CD14-positive monocyte (primary cell): ENCODE data around the gene UBE2E3. TPM values are rescaled to one million over a fixed set of nuclear protein-coding genes. Genes with fewer than 3 reads are reported as not detected.

Experiments used
- DNase-seq, 3 donors: peaks; one replicate each; pipeline ENCODE4 v3.0.0-alpha.2; 2011 to 2022
- H2AFZ ChIP-seq: 2 replicates; pipeline ENCODE4 v1.6.0; 2012; ENCODE audit warnings: mild to moderate bottlenecking, low read depth, low read length, inconsistent platforms; ENCODE audit not compliant: insufficient read depth, poor library complexity, severe bottlenecking
- H3K27ac ChIP-seq, 2 donors: 1 replicate in 1 of 2; 2 replicates in 1 of 2; pipeline ENCODE4 v1.5.1; 2012 to 2013; ENCODE audit warnings: low read length in 2 of 2, control low read depth in 1 of 2, inconsistent platforms in 1 of 2, low read depth in 1 of 2, mild to moderate bottlenecking in 1 of 2
- H3K27me3 ChIP-seq, 2 donors: one replicate each; pipeline versions ENCODE4 v1.6.0 to v1.6.1; 2011 to 2013; ENCODE audit warnings: low read length in 2 of 2; ENCODE audit not compliant: control insufficient read depth in 2 of 2, insufficient read depth in 2 of 2
- H3K36me3 ChIP-seq, 2 donors: replicated peaks in 1 of 2; 1 replicate in 1 of 2; 2 replicates in 1 of 2; pipeline versions ENCODE4 v1.5.1 to v1.6.1; 2012 to 2013; ENCODE audit warnings: low read length in 2 of 2, control low read depth in 1 of 2, inconsistent platforms in 1 of 2, mild to moderate bottlenecking in 1 of 2; ENCODE audit not compliant: insufficient read depth in 2 of 2, control insufficient read depth in 1 of 2
- H3K4me1 ChIP-seq, 2 donors: 1 replicate in 1 of 2; 2 replicates in 1 of 2; pipeline versions ENCODE4 v1.5.1 to v1.6.1; 2012 to 2013; ENCODE audit warnings: low read length in 2 of 2, control low read depth in 1 of 2, inconsistent platforms in 1 of 2, mild to moderate bottlenecking in 1 of 2, moderate library complexity in 1 of 2; ENCODE audit not compliant: insufficient read depth in 2 of 2, control insufficient read depth in 1 of 2
- H3K4me2 ChIP-seq: replicated peaks from 2 replicates; pipeline ENCODE3; 2012; ENCODE audit warnings: low read length, moderate library complexity, mild to moderate bottlenecking; ENCODE audit not compliant: poor library complexity, severe bottlenecking; ENCODE audit errors: extremely low read depth
- H3K4me3 ChIP-seq, 3 experiments: fragments of 200-600 bp in 1 of 3; sonication (generic) in 1 of 3; replicated peaks in 1 of 3; 1 replicate in 2 of 3; 2 replicates in 1 of 3; pipeline ENCODE4 v1.5.1; 2011 to 2013; ENCODE audit warnings: low read length in 3 of 3, mild to moderate bottlenecking in 3 of 3, control low read depth in 2 of 3, low read depth in 2 of 3, inconsistent platforms in 1 of 3, moderate library complexity in 1 of 3
- H3K79me2 ChIP-seq: 2 replicates; pipeline ENCODE4 v1.6.0; 2012; ENCODE audit warnings: mild to moderate bottlenecking, control low read depth, inconsistent platforms, low read length, moderate library complexity; ENCODE audit not compliant: insufficient read depth
- H3K9ac ChIP-seq: 2 replicates; pipeline ENCODE4 v1.6.0; 2017; ENCODE audit warnings: low read length, mild to moderate bottlenecking; ENCODE audit not compliant: insufficient read depth, poor library complexity, severe bottlenecking
- H3K9me3 ChIP-seq, 2 donors: replicated peaks in 1 of 2; 1 replicate in 1 of 2; 2 replicates in 1 of 2; pipeline versions ENCODE4 v1.5.1 to v1.6.1; 2012 to 2013; ENCODE audit warnings: low read length in 2 of 2, control low read depth in 1 of 2; ENCODE audit not compliant: control insufficient read depth in 1 of 2, insufficient read depth in 1 of 2
- H4K20me1 ChIP-seq: 2 replicates; pipeline ENCODE4 v1.6.0; 2012; ENCODE audit warnings: mild to moderate bottlenecking, low read length, control low read depth, moderate library complexity; ENCODE audit not compliant: insufficient read depth
- H3K27ac Mint-ChIP-seq, 7 donors: one replicate each; pipeline ENCODE4 v1.8.0; 2020; ENCODE audit warnings: mild to moderate bottlenecking in 7 of 7, mixed read lengths in 7 of 7, moderate library complexity in 6 of 7, inconsistent platforms in 2 of 7
- H3K27me3 Mint-ChIP-seq, 3 donors: one replicate each; pipeline ENCODE4 v1.8.0; 2021 to 2022; ENCODE audit warnings: low read depth in 3 of 3, mild to moderate bottlenecking in 3 of 3, mixed read lengths in 3 of 3, moderate library complexity in 3 of 3, inconsistent platforms in 1 of 3
- H3K36me3 Mint-ChIP-seq, 2 donors: one replicate each; pipeline ENCODE4 v1.8.0; 2020; ENCODE audit warnings: mixed read lengths in 2 of 2, inconsistent platforms in 1 of 2, mild to moderate bottlenecking in 1 of 2
- H3K4me1 Mint-ChIP-seq: one replicate; pipeline ENCODE4 v1.8.0; 2020; ENCODE audit warnings: mild to moderate bottlenecking, mixed read lengths
- H3K4me3 Mint-ChIP-seq, 2 donors: one replicate each; pipeline ENCODE4 v1.8.0; 2020; ENCODE audit warnings: mild to moderate bottlenecking in 2 of 2, mixed read lengths in 2 of 2, moderate library complexity in 1 of 2
- H3K9me3 Mint-ChIP-seq, 7 donors: one replicate each; pipeline ENCODE4 v1.8.0; 2020 to 2022; ENCODE audit warnings: mixed read lengths in 7 of 7, mild to moderate bottlenecking in 6 of 7, moderate library complexity in 6 of 7, inconsistent platforms in 2 of 7
- WGBS: methylation state at CpG from one replicate; pipeline ENCODE4 v1.1.5; 2013; ENCODE audit warnings: missing lambda C conversion rate; ENCODE audit not compliant: insufficient coverage; 5-methylcytosine and 5-hydroxymethylcytosine counted together
- intact Hi-C, 2 donors: fragments of 100-400 bp; cut with micrococcal nuclease; formaldehyde crosslinking; loops; one replicate each; pipeline versions ENCODE4 v1.15.0 to v1.15.1; 2023
- polyA plus RNA-seq, 3 donors: library from polyadenylated mRNA; depleted of rRNA in 1 of 3; unstranded in 2 of 3; stranded (reverse) in 1 of 3; fragments of 300-500 nt in 2 of 3; fragments of >200 nt in 1 of 3; fragmentation: Illumina TruSeq in 2 of 3; gene quantifications; 1 replicate in 2 of 3; 2 replicates in 1 of 3; pipeline ENCODE4 v1.2.3, GENCODE V29; 2012 to 2021
- TF ChIP-seq, protein P1 (sequence below): fragments of 200-600 bp; IDR thresholded peaks from one replicate; pipeline ENCODE4 v1.8.0; 2022; ENCODE audit warnings: antibody characterized with exemption, mild to moderate bottlenecking

Gene UBE2E3
- polyA plus RNA-seq, 3 donors, result 45.9 to 67.5 (median 52.1) TPM

GRCh38 chr2:180938451-180938850 is 42.0 kb upstream of the UBE2E3 start:
- no peak overlapping the region for H3K4me3 Mint-ChIP-seq
- H3K9me3 ChIP-seq, result no peaks in the 10 kb centered on the region
- no peak overlapping the region for H3K27ac ChIP-seq
- no peak overlapping the region for H2AFZ ChIP-seq
- no peak for DNase-seq
- no peaks in the 10 kb centered on the region for H3K36me3 Mint-ChIP-seq
- H3K4me2 ChIP-seq, result no peak overlapping the region
- intact Hi-C loops, result no loop called here
- no peaks in the 10 kb centered on the region for H3K27me3 Mint-ChIP-seq
- H3K79me2 ChIP-seq, result no peaks in the 10 kb centered on the region
- H3K4me1 ChIP-seq, result no peaks in the 10 kb centered on the region
- H3K27ac Mint-ChIP-seq, result no peak overlapping the region
- no peak overlapping the region for H3K4me3 ChIP-seq
- H3K36me3 ChIP-seq, result no peaks in the 10 kb centered on the region
- TF ChIP-seq, protein P1, sequence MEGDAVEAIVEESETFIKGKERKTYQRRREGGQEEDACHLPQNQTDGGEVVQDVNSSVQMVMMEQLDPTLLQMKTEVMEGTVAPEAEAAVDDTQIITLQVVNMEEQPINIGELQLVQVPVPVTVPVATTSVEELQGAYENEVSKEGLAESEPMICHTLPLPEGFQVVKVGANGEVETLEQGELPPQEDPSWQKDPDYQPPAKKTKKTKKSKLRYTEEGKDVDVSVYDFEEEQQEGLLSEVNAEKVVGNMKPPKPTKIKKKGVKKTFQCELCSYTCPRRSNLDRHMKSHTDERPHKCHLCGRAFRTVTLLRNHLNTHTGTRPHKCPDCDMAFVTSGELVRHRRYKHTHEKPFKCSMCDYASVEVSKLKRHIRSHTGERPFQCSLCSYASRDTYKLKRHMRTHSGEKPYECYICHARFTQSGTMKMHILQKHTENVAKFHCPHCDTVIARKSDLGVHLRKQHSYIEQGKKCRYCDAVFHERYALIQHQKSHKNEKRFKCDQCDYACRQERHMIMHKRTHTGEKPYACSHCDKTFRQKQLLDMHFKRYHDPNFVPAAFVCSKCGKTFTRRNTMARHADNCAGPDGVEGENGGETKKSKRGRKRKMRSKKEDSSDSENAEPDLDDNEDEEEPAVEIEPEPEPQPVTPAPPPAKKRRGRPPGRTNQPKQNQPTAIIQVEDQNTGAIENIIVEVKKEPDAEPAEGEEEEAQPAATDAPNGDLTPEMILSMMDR, result no peak
- no peaks in the 10 kb centered on the region for H3K27me3 ChIP-seq
- H3K9me3 Mint-ChIP-seq, result peaks cover 0 to 10% (median 3%) of the 10 kb centered on the region in 7 donors
- H3K4me1 Mint-ChIP-seq, result no peaks in the 10 kb centered on the region
- no peak overlapping the region for H3K9ac ChIP-seq
- H4K20me1 ChIP-seq, result no peaks in the 10 kb centered on the region

- no peaks in the 10 kb centered on the region for H3K4me1 ChIP-seq
- no peaks in the 10 kb centered on the region for H4K20me1 ChIP-seq
- no peaks in the 10 kb centered on the region for H3K9me3 ChIP-seq
- WGBS, result no CpG with 5 or more reads among the region's 1 CpG
- Mint-ChIP-seq H3K4me3 (no peak overlapping the region), H3K27ac (no peak overlapping the region), H3K4me1 (no peaks in the 10 kb centered on the region), H3K36me3 (no peaks in the 10 kb centered on the region), H3K27me3 (no peaks in the 10 kb centered on the region), H3K9me3 (peaks cover 0 to 7% (median 2%) of the 10 kb centered on the region in 7 donors)
- no peak overlapping the region for H3K4me2 ChIP-seq
- H3K79me2 ChIP-seq, result no peaks in the 10 kb centered on the region
- H3K27ac ChIP-seq, result no peak overlapping the region
- no peak overlapping the region for H2AFZ ChIP-seq
- no peak overlapping the region for H3K9ac ChIP-seq
- no peak overlapping the region for H3K4me3 ChIP-seq
- H3K27me3 ChIP-seq, result no peaks in the 10 kb centered on the region
- H3K36me3 ChIP-seq, result no peaks in the 10 kb centered on the region
- TF ChIP-seq, protein P1, result no peak
- DNase-seq, result no peak
- intact Hi-C loops, result no loop called here
Measured at GRCh38 chr2:180943275-180943674, 37.1 kb upstream of the UBE2E3 start.
